Measurements from ENCODE around the gene TSHB.

DNA sequence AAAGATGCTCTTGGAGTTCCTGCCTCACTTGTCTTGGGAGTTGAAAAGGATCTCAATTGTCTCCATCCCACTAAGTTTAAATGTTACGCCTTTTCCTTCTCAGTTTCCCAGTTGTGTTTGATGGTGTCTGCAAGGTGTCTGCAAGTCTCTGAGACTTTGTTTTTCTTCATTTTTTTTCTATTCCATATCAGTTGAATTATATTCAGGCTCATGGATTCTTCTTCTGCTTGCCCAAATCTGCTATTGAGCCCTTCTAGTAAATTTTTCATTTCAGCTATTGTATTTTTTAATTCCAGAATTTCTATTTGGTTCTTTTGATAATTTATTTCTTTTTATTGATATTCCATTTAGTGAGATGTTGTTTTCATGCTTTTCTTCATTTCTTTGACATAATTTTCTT lies 47.4 kb upstream of the TSHB start:
- TF ChIP-seq, protein P1, sequence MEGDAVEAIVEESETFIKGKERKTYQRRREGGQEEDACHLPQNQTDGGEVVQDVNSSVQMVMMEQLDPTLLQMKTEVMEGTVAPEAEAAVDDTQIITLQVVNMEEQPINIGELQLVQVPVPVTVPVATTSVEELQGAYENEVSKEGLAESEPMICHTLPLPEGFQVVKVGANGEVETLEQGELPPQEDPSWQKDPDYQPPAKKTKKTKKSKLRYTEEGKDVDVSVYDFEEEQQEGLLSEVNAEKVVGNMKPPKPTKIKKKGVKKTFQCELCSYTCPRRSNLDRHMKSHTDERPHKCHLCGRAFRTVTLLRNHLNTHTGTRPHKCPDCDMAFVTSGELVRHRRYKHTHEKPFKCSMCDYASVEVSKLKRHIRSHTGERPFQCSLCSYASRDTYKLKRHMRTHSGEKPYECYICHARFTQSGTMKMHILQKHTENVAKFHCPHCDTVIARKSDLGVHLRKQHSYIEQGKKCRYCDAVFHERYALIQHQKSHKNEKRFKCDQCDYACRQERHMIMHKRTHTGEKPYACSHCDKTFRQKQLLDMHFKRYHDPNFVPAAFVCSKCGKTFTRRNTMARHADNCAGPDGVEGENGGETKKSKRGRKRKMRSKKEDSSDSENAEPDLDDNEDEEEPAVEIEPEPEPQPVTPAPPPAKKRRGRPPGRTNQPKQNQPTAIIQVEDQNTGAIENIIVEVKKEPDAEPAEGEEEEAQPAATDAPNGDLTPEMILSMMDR (conservative IDR thresholded peaks at IDR 0.05; ENCODE audit: low read length): no peak
- TF ChIP-seq EZH2phosphoT487 (IDR thresholded peaks at IDR 0.05; ENCODE audit: borderline replicate concordance, low read depth, low read length): no peak

Data from OCI-LY7 (cell line).